Endodermal cell (in vitro differentiated cells): ENCODE results near the gene FOSB. TPM values are rescaled to one million over a fixed set of nuclear protein-coding genes. Genes with fewer than 3 reads are reported as not detected.
A peak's percentile ranks its signal among the peaks of the same experiment; 100 is the strongest.

ENCODE experiments used
- DNase-seq: peaks from one replicate; pipeline ENCODE4 v3.0.0-alpha.2; 2017
- H3K27ac ChIP-seq: 2 replicates; pipeline ENCODE4 v1.5.1; 2013; ENCODE audit warnings: mild to moderate bottlenecking, low read depth, low read length, moderate library complexity
- H3K27me3 ChIP-seq: 2 replicates; pipeline ENCODE4 v1.6.1; 2013; ENCODE audit warnings: mild to moderate bottlenecking, low read length, moderate library complexity; ENCODE audit not compliant: insufficient read depth, control insufficient read depth, poor library complexity, severe bottlenecking
- H3K36me3 ChIP-seq: 2 replicates; pipeline ENCODE4 v1.7.0; 2013; ENCODE audit warnings: mild to moderate bottlenecking, low read length, moderate library complexity; ENCODE audit not compliant: control insufficient read depth, insufficient read depth
- H3K4me1 ChIP-seq: one replicate; pipeline ENCODE4 v1.7.0; 2013; ENCODE audit warnings: low read length; ENCODE audit not compliant: control insufficient read depth, insufficient read depth
- H3K4me3 ChIP-seq: 2 replicates; pipeline ENCODE4 v1.5.1; 2013; ENCODE audit warnings: mild to moderate bottlenecking, low read length, moderate library complexity
- H3K9ac ChIP-seq: 2 replicates; pipeline ENCODE4 v1.6.1; 2013; ENCODE audit warnings: mild to moderate bottlenecking, low read length, moderate library complexity; ENCODE audit not compliant: poor library complexity, severe bottlenecking; ENCODE audit errors: extremely low read depth
- H3K9me3 ChIP-seq: 2 replicates; pipeline ENCODE4 v1.6.1; 2013; ENCODE audit warnings: mild to moderate bottlenecking, low read length, moderate library complexity; ENCODE audit not compliant: control insufficient read depth
- H3K27ac Mint-ChIP-seq: 2 replicates; pipeline ENCODE4 v1.8.0; 2020; ENCODE audit warnings: mixed read lengths
- H3K27me3 Mint-ChIP-seq: 2 replicates; pipeline ENCODE4 v1.8.0; 2021; ENCODE audit warnings: mild to moderate bottlenecking, mixed read lengths; ENCODE audit not compliant: insufficient read depth
- H3K36me3 Mint-ChIP-seq: 2 replicates; pipeline ENCODE4 v1.8.0; 2020; ENCODE audit warnings: low read depth, mixed read lengths
- H3K4me1 Mint-ChIP-seq: 2 replicates; pipeline ENCODE4 v1.8.0; 2020; ENCODE audit warnings: mixed read lengths
- H3K4me3 Mint-ChIP-seq: 2 replicates; pipeline ENCODE4 v1.8.0; 2020; ENCODE audit warnings: mild to moderate bottlenecking, moderate library complexity, mixed read lengths
- H3K9me3 Mint-ChIP-seq: 2 replicates; pipeline ENCODE4 v1.8.0; 2020; ENCODE audit warnings: mild to moderate bottlenecking, mixed read lengths
- WGBS, 2 experiments: methylation state at CpG; one replicate each; pipeline versions ENCODE4 v1.1.5 to v1.1.7; 2013; ENCODE audit warnings: missing lambda C conversion rate in 2 of 2, mixed read lengths in 1 of 2; ENCODE audit not compliant: insufficient coverage in 1 of 2, insufficient read length in 1 of 2; 5-methylcytosine and 5-hydroxymethylcytosine counted together
- total RNA-seq, 2 donors: library from RNA; stranded (reverse); fragmentation: NEBNext Ultra II Directional in 1 of 2; extraction: Animal tissue kit (Norgen Biotek cat#: 25700) in 1 of 2; gene quantifications; 2 replicates in 1 of 2; 3 replicates in 1 of 2; pipeline ENCODE4 v1.2.1, GENCODE V29; 2021
- TF ChIP-seq, protein P1 (sequence below): fragments of 200-600 bp; sonication (generic); conservative IDR thresholded peaks from 2 replicates; pipeline ENCODE4 v1.5.0; 2021; ENCODE audit warnings: antibody characterized with exemption, mild to moderate bottlenecking

Gene FOSB
- total RNA-seq, 2 donors from 2014 or later: 1.6 to 3.0 TPM

DNA sequence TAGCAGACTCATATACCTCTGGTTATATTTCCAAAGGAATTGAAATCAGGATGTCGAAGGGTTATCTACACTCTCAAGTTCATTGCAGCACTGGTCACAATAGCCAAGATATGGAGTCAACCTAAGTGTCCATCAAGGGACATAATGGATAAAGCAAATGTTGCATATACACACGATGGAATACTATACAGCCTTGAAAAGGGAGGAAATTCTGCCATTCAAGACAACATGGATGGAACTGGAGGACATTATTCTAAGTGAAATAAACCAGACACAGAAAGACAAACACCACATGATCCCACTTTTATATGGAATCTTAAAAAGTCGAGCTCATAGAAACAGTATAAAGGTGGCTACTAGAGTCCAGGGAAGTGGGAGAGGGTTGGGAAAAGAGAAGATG is 30.5 kb upstream of the FOSB start:
- no peak overlapping the region for H3K9ac ChIP-seq
- TF ChIP-seq, protein P1, sequence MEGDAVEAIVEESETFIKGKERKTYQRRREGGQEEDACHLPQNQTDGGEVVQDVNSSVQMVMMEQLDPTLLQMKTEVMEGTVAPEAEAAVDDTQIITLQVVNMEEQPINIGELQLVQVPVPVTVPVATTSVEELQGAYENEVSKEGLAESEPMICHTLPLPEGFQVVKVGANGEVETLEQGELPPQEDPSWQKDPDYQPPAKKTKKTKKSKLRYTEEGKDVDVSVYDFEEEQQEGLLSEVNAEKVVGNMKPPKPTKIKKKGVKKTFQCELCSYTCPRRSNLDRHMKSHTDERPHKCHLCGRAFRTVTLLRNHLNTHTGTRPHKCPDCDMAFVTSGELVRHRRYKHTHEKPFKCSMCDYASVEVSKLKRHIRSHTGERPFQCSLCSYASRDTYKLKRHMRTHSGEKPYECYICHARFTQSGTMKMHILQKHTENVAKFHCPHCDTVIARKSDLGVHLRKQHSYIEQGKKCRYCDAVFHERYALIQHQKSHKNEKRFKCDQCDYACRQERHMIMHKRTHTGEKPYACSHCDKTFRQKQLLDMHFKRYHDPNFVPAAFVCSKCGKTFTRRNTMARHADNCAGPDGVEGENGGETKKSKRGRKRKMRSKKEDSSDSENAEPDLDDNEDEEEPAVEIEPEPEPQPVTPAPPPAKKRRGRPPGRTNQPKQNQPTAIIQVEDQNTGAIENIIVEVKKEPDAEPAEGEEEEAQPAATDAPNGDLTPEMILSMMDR: no peak
- WGBS, 2 experiments: 88 to 93% methylated on average over 3 of the region's 3 CpGs
- no peaks in the 10 kb centered on the region for H3K36me3 Mint-ChIP-seq
- H3K4me1 ChIP-seq: no peaks in the 10 kb centered on the region
- H3K36me3 ChIP-seq: no peaks in the 10 kb centered on the region
- no peaks in the 10 kb centered on the region for H3K27me3 ChIP-seq
- no peak for DNase-seq
- H3K4me3 Mint-ChIP-seq: no peak overlapping the region
- no peaks in the 10 kb centered on the region for H3K9me3 Mint-ChIP-seq
- no peaks in the 10 kb centered on the region for H3K9me3 ChIP-seq
- peaks cover 3% of the 10 kb centered on the region for H3K4me1 Mint-ChIP-seq
- peaks cover 8% of the 10 kb centered on the region for H3K27me3 Mint-ChIP-seq
- H3K27ac ChIP-seq: no peak overlapping the region
- H3K27ac Mint-ChIP-seq: no peak overlapping the region
- H3K4me3 ChIP-seq: no peak overlapping the region

DNA sequence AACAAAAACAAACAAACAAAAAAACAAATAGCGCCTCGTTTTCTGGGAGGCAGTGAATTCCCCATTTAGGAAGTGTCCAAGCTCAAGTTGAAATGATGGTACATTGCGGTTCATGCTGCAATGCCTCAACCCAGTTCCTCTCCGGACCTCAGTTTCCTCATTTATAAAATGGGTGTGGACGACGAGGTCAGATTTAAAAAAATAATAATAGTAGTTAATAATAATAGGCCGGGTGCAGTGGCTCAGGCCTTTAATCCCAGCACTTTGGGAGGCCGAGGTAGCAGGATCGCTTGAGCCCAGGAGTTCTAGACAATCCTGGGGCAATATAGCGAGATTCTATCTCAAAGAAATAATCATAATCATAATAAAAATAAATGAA is 28.6 kb upstream of the FOSB start:
- H3K4me3 Mint-ChIP-seq: peak overlapping the region; percentile 56
- TF ChIP-seq, protein P1: no peak
- no peak overlapping the region for H3K4me3 ChIP-seq
- H3K9ac ChIP-seq: peak overlapping the region; percentile 66
- H3K4me1 Mint-ChIP-seq: peaks cover 7% of the 10 kb centered on the region
- H3K27ac ChIP-seq: no peak overlapping the region
- H3K9me3 Mint-ChIP-seq: no peaks in the 10 kb centered on the region
- H3K9me3 ChIP-seq: no peaks in the 10 kb centered on the region
- no peaks in the 10 kb centered on the region for H3K27me3 ChIP-seq
- no peak overlapping the region for H3K27ac Mint-ChIP-seq
- no peaks in the 10 kb centered on the region for H3K36me3 Mint-ChIP-seq
- no peaks in the 10 kb centered on the region for H3K4me1 ChIP-seq
- DNase-seq: no peak
- 57 to 79% methylated on average over 3 to 9 of the region's 10 CpGs for WGBS, 2 experiments
- H3K36me3 ChIP-seq: no peaks in the 10 kb centered on the region
- peaks cover 8% of the 10 kb centered on the region for H3K27me3 Mint-ChIP-seq

DNA sequence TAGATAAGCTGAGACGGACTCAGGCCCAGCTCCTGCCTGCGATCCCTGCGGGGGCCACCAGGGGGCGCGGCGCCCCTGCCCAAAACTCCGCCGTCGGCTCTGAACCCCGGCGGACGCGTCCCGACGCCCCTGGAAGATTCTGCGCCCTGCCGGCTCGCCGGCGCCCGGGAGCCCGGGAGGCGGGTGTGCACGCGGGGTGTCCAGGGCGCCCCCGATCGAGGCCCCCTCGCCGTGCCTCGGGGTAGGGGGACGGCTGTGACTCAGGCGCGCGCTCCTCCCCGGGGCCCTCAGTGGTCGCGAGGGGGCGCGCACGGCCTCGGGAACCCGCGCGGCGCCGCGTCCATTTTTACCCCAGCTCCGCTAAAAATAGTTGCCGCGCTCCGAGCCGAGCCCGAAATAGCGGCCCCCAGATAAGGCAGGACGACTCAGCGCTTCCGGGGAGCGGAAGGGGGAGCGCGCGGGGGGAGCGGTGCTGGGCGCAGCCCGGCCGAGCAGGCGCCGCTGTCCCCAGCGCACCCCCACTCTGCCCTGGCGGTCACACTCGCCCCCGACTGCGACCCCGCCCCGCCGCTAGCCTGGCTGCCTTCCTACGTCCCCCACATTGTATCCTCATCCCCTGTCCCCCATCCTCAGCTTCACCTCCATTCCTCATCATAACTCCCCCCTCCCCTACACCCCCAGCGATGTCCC is 28.1 kb upstream of the FOSB start:
- Histone ChIP-seq H3K27me3 (no peaks in the 10 kb centered on the region), H3K36me3 (no peaks in the 10 kb centered on the region), H3K9me3 (no peaks in the 10 kb centered on the region), H3K4me1 (peaks cover 2% of the 10 kb centered on the region), H3K4me3 (peak overlapping the region; percentile 74), H3K27ac (no peak overlapping the region), H3K9ac (peak overlapping the region; percentile 66)
- peaks cover 11% of the 10 kb centered on the region for H3K4me1 Mint-ChIP-seq
- WGBS, 2 experiments: 1% methylated on average over 27 to 78 of the region's 78 CpGs
- TF ChIP-seq, protein P1: peak; percentile 100
- peaks cover 8% of the 10 kb centered on the region for H3K27me3 Mint-ChIP-seq
- H3K4me3 Mint-ChIP-seq: peak overlapping the region; percentile 56
- peak; percentile 87 for DNase-seq
- H3K36me3 Mint-ChIP-seq: no peaks in the 10 kb centered on the region
- no peaks in the 10 kb centered on the region for H3K9me3 Mint-ChIP-seq
- no peak overlapping the region for H3K27ac Mint-ChIP-seq
